GM23338 (cell line): ENCODE results near the gene PRCD. TPM values are rescaled to one million over a fixed set of nuclear protein-coding genes. Genes with fewer than 3 reads are reported as not detected.

Experiments
- ATAC-seq: fragments of 200-7000 bp; cut with Tn5 transposase; 3 replicates; pipeline ENCODE4 v1.9.1; 2020
- DNase-seq: peaks from one replicate; pipeline ENCODE4 v3.0.0-alpha.2; 2015; ENCODE audit warnings: low spot score
- H2AFZ ChIP-seq: fragments of 200-600 bp; sonication (generic); 2 replicates; pipeline ENCODE4 v1.8.0; 2016; ENCODE audit warnings: antibody characterized with exemption, mild to moderate bottlenecking, moderate library complexity
- H3F3A ChIP-seq: fragments of 200-600 bp; sonication (generic); replicated peaks from 2 replicates; pipeline ENCODE4 v1.8.0; 2017; ENCODE audit warnings: antibody characterized with exemption, mixed run types, low read depth
- H3K27ac ChIP-seq: fragments of 200-600 bp; sonication (generic); 2 replicates; pipeline ENCODE4 v1.6.1; 2016; ENCODE audit warnings: low read depth
- H3K27me3 ChIP-seq: fragments of 200-600 bp; sonication (generic); 2 replicates; pipeline ENCODE4 v1.8.0; 2016; ENCODE audit warnings: mild to moderate bottlenecking, mixed run types, moderate library complexity; ENCODE audit not compliant: insufficient read depth
- H3K36me3 ChIP-seq: fragments of 200-600 bp; sonication (generic); 2 replicates; pipeline ENCODE4 v1.8.0; 2016; ENCODE audit warnings: mild to moderate bottlenecking; ENCODE audit not compliant: insufficient read depth
- H3K4me1 ChIP-seq: fragments of 200-600 bp; sonication (generic); 2 replicates; pipeline ENCODE4 v1.8.0; 2016; ENCODE audit warnings: mild to moderate bottlenecking, moderate library complexity; ENCODE audit not compliant: insufficient read depth
- H3K4me2 ChIP-seq: fragments of 200-600 bp; sonication (generic); 2 replicates; pipeline ENCODE4 v1.7.1; 2017; ENCODE audit warnings: mixed run types
- H3K4me3 ChIP-seq: fragments of 200-600 bp; sonication (generic); 2 replicates; pipeline ENCODE4 v1.6.1; 2016; ENCODE audit warnings: mixed run types
- H3K79me2 ChIP-seq: fragments of 200-600 bp; sonication (generic); replicated peaks from 2 replicates; pipeline ENCODE4 v1.8.0; 2017; ENCODE audit warnings: mild to moderate bottlenecking; ENCODE audit not compliant: insufficient read depth
- H3K9me2 ChIP-seq: fragments of 200-600 bp; sonication (generic); 2 replicates; pipeline ENCODE4 v1.8.0; 2017; ENCODE audit not compliant: insufficient read depth
- H4K20me1 ChIP-seq: fragments of 200-600 bp; sonication (generic); replicated peaks from 2 replicates; pipeline ENCODE4 v1.8.0; 2017; ENCODE audit warnings: mild to moderate bottlenecking; ENCODE audit not compliant: insufficient read depth
- H3K27ac Mint-ChIP-seq: 2 replicates; pipeline ENCODE4 v1.8.0; 2020; ENCODE audit warnings: inconsistent platforms, mild to moderate bottlenecking, moderate library complexity, mixed read lengths
- H3K27me3 Mint-ChIP-seq: 3 replicates; pipeline ENCODE4 v1.8.0; 2022; ENCODE audit warnings: low read depth, mild to moderate bottlenecking, moderate library complexity, mixed read lengths, inconsistent platforms; ENCODE audit not compliant: insufficient read depth, poor library complexity
- H3K36me3 Mint-ChIP-seq: 3 replicates; pipeline ENCODE4 v1.8.0; 2021; ENCODE audit warnings: low read depth, mild to moderate bottlenecking, inconsistent platforms, moderate library complexity, mixed read lengths
- H3K4me1 Mint-ChIP-seq: 3 replicates; pipeline ENCODE4 v1.8.0; 2020; ENCODE audit warnings: mild to moderate bottlenecking, inconsistent platforms, mixed read lengths
- H3K4me3 Mint-ChIP-seq: 3 replicates; pipeline ENCODE4 v1.8.0; 2021; ENCODE audit warnings: moderate library complexity, mild to moderate bottlenecking, inconsistent platforms, mixed read lengths
- H3K9me3 Mint-ChIP-seq: 3 replicates; pipeline ENCODE4 v1.8.0; 2020; ENCODE audit warnings: moderate library complexity, mild to moderate bottlenecking, inconsistent platforms, mixed read lengths
- CREB1 ChIP-seq: fragments of 250-450 bp; sonication (Bioruptor Pico); IDR thresholded peaks from 2 replicates; pipeline ENCODE4 v1.5.0; 2020; ENCODE audit warnings: low read depth, mild to moderate bottlenecking, moderate library complexity
- EZH2 ChIP-seq: fragments of 200-600 bp; sonication (generic); IDR thresholded peaks from one replicate; pipeline ENCODE4 v1.8.0; 2017; ENCODE audit warnings: antibody characterized with exemption, mild to moderate bottlenecking, low read depth; ENCODE audit not compliant: unreplicated experiment
- EZH2phosphoT487 ChIP-seq: fragments of 200-600 bp; sonication (generic); IDR thresholded peaks from one replicate; pipeline ENCODE4 v1.8.1; 2018; ENCODE audit warnings: antibody characterized with exemption; ENCODE audit not compliant: unreplicated experiment
- JUNB ChIP-seq: IDR thresholded peaks from one replicate; pipeline ENCODE4 v1.6.1; 2016; ENCODE audit warnings: antibody characterized with exemption; ENCODE audit not compliant: unreplicated experiment
- NANOG ChIP-seq: IDR thresholded peaks from 2 replicates; pipeline ENCODE4 v1.6.1; 2016; ENCODE audit warnings: antibody characterized with exemption, borderline replicate concordance
- POLR2AphosphoS5 ChIP-seq: IDR thresholded peaks from 2 replicates; pipeline ENCODE4 v1.6.1; 2016; ENCODE audit warnings: antibody characterized with exemption, low read depth
- REST ChIP-seq: IDR thresholded peaks from one replicate; pipeline ENCODE4 v1.6.1; 2018; ENCODE audit warnings: antibody characterized with exemption; ENCODE audit not compliant: unreplicated experiment
- STAT1 ChIP-seq: IDR thresholded peaks from one replicate; pipeline ENCODE4 v1.6.1; 2016; ENCODE audit warnings: antibody characterized with exemption; ENCODE audit not compliant: unreplicated experiment
- ZNF114 ChIP-seq: fragments of 250-450 bp; sonication (Bioruptor Pico); IDR thresholded peaks from 2 replicates; pipeline ENCODE4 v1.5.0; 2020; ENCODE audit warnings: mild to moderate bottlenecking, moderate library complexity
- ZNF462 ChIP-seq: fragments of 250-450 bp; sonication (Bioruptor Pico); IDR thresholded peaks from 2 replicates; pipeline ENCODE4 v1.5.0; 2020; ENCODE audit warnings: mild to moderate bottlenecking, moderate library complexity
- polyA plus RNA-seq: library from polyadenylated mRNA; unstranded; fragments of >200 nt; fragmentation: Nextera tagmentation; extraction: Ambion mirVana; gene quantifications from 2 replicates; pipeline ENCODE4 v1.2.1, GENCODE V29; 2016
- total RNA-seq: library from RNA; depleted of rRNA; stranded (reverse); fragments of >200 nt; shearing (Covaris generic); gene quantifications from 2 replicates; pipeline ENCODE4 v1.2.3, GENCODE V29; 2014

Gene PRCD
- total and polyA plus RNA-seq, 2 experiments from 2014 or later = 0.38 to 1.6 TPM

GRCh38 chr17:76586741-76587487 lies 47.1 kb downstream of the PRCD start:
- Histone ChIP-seq H2AFZ (no peak overlapping the region), H3K4me3 (no peak overlapping the region; the same call in 1 of the 2 replicates), H3F3A (0 out of 2 replicates have a peak, but pooled peaks cover 3% of the 10 kb centered on the region), H3K27ac (no peak overlapping the region), H3K9me2 (no peaks in the 10 kb centered on the region), H3K79me2 (no peaks in the 10 kb centered on the region), H3K27me3 (peaks cover 68% of the 10 kb centered on the region), H3K4me2 (0 out of 2 replicates have a peak overlapping the region, but pooled peaks have one; percentile 38), H3K4me1 (peaks cover 3% of the 10 kb centered on the region), H4K20me1 (no peaks in the 10 kb centered on the region; the same call in 1 of the 2 replicates), H3K36me3 (no peaks in the 10 kb centered on the region)
- peaks cover 6% of the 10 kb centered on the region; the same call in 1 of the 3 replicates for H3K4me1 Mint-ChIP-seq
- no peak overlapping the region for H3K27ac Mint-ChIP-seq
- no peaks in the 10 kb centered on the region; the same call in 2 of the 3 replicates for H3K36me3 Mint-ChIP-seq
- DNase-seq (peak; percentile 67), ATAC-seq (peak; percentile 8)
- TF ChIP-seq JUNB (no peak), EZH2 (peak; percentile 12), ZNF114 (CRISPR knock-in tag) (no peak), ZNF462 (CRISPR knock-in tag) (no peak)
- peaks cover 63% of the 10 kb centered on the region for H3K27me3 Mint-ChIP-seq
- no peaks in the 10 kb centered on the region; the same call in 1 of the 3 replicates for H3K9me3 Mint-ChIP-seq
- peak overlapping the region; percentile 57; the same call in 2 of the 3 replicates for H3K4me3 Mint-ChIP-seq

- H3K4me3 Mint-ChIP-seq = no peak overlapping the region
- Histone ChIP-seq H3K4me3 (no peak overlapping the region), H3K4me2 (no peak overlapping the region), H2AFZ (no peak overlapping the region), H3K36me3 (no peaks in the 10 kb centered on the region), H3K27me3 (peaks cover 57% of the 10 kb centered on the region), H3K4me1 (peaks cover 3% of the 10 kb centered on the region), H3F3A (0 out of 2 replicates have a peak, but pooled peaks cover 3% of the 10 kb centered on the region), H3K79me2 (no peaks in the 10 kb centered on the region), H3K27ac (no peak overlapping the region), H4K20me1 (no peaks in the 10 kb centered on the region; the same call in 1 of the 2 replicates), H3K9me2 (no peaks in the 10 kb centered on the region)
- ATAC-seq (no peak), DNase-seq (no peak)
- no peaks in the 10 kb centered on the region; the same call in 1 of the 3 replicates for H3K9me3 Mint-ChIP-seq
- H3K27ac Mint-ChIP-seq = no peak overlapping the region
- peaks cover 6% of the 10 kb centered on the region; the same call in 1 of the 3 replicates for H3K4me1 Mint-ChIP-seq
- no peaks in the 10 kb centered on the region; the same call in 2 of the 3 replicates for H3K36me3 Mint-ChIP-seq
- H3K27me3 Mint-ChIP-seq = peaks cover 54% of the 10 kb centered on the region
- TF ChIP-seq POLR2AphosphoS5 (no peak), CREB1 (no peak), STAT1 (no peak), NANOG (no peak), ZNF114 (CRISPR knock-in tag) (no peak), REST (no peak), EZH2phosphoT487 (no peak), EZH2 (no peak)
Measured at GRCh38 chr17:76588182-76588581, 48.3 kb downstream of the PRCD start.
